HG03439 (cell line): ENCODE results near the gene DLEC1.
"Not testable (repeated sequence)": the region's sequence is repeated elsewhere in the genome, so short reads cannot be mapped to it uniquely, and the experiment has no call there.

Experiments used
- ATAC-seq: cut with Tn5 transposase; IDR thresholded peaks from one replicate; pipeline ENCODE4 v1.9.1; 2021; ENCODE audit warnings: mild to moderate bottlenecking, moderate library complexity; ENCODE audit not compliant: unreplicated experiment

DLEC1 gene

GRCh38 chr3:38017445-38018295, 21.3 kb upstream of the DLEC1 start:
- ATAC-seq: no peak

GRCh38 chr3:38018296-38019266, 20.4 kb upstream of the DLEC1 start:
- ATAC-seq: no peak

- ATAC-seq: no peak
Observed at GRCh38 chr3:38019658-38020341, 19.2 kb upstream of the DLEC1 start.

GRCh38 chr3:38020342-38020726, 18.7 kb upstream of the DLEC1 start:
- ATAC-seq: no peak

- ATAC-seq: no peak
Observed at GRCh38 chr3:38021196-38021595, 17.8 kb upstream of the DLEC1 start.

GRCh38 chr3:38022301-38022700, 16.7 kb upstream of the DLEC1 start:
- no peak for ATAC-seq

- no peak for ATAC-seq
Observed at GRCh38 chr3:38022896-38023709, 15.9 kb upstream of the DLEC1 start.

GRCh38 chr3:38026856-38027255, 12.2 kb upstream of the DLEC1 start:
- ATAC-seq: no peak

GRCh38 chr3:38027466-38028465, 11.2 kb upstream of the DLEC1 start:
- no peak for ATAC-seq

GRCh38 chr3:38028621-38029361, 10.2 kb upstream of the DLEC1 start:
- no peak for ATAC-seq

- ATAC-seq: no peak
Observed at GRCh38 chr3:38029400-38030125, 9.4 kb upstream of the DLEC1 start, which contains the start of gene PLCD1. Gene PLCD1, minus strand, starts transcription at chr3:38029642. Its CDS starts 103 bp downstream, at chr3:38029539.

GRCh38 chr3:38030126-38031021, 8.6 kb upstream of the DLEC1 start:
- no peak for ATAC-seq

GRCh38 chr3:38031022-38031994, 7.7 kb upstream of the DLEC1 start:
- no peak for ATAC-seq

GRCh38 chr3:38032328-38032865, 6.6 kb upstream of the DLEC1 start:
- ATAC-seq: no peak

GRCh38 chr3:38033586-38033985, 5.4 kb upstream of the DLEC1 start:
- ATAC-seq: not testable (repeated sequence)
